Transverse colon (tissue), 4 donors: ENCODE data around the gene RAB3C.

Source experiments
- POLR2A ChIP-seq: fragments of 450-650 bp; IDR thresholded peaks from one replicate; pipeline ENCODE4 v1.6.1; 2016; ENCODE audit warnings: antibody characterized with exemption, mild to moderate bottlenecking, moderate library complexity
- POLR2AphosphoS5 ChIP-seq, 3 donors: sonication (generic); formaldehyde crosslinking; IDR thresholded peaks; one replicate each; pipeline ENCODE4 v1.6.1; 2016; ENCODE audit warnings: antibody characterized with exemption in 3 of 3
- TF ChIP-seq, protein P1 (sequence below), 5 experiments: fragments of 200-600 bp in 3 of 5; fragments of 450-650 bp in 2 of 5; sonication (generic) in 3 of 5; IDR thresholded peaks; 1 replicate in 2 of 5; 2 replicates in 3 of 5; pipeline ENCODE4 v1.5.1; 2016 to 2017; ENCODE audit warnings: antibody characterized with exemption in 5 of 5, inconsistent platforms in 3 of 5, mild to moderate bottlenecking in 2 of 5, moderate library complexity in 1 of 5

DNA sequence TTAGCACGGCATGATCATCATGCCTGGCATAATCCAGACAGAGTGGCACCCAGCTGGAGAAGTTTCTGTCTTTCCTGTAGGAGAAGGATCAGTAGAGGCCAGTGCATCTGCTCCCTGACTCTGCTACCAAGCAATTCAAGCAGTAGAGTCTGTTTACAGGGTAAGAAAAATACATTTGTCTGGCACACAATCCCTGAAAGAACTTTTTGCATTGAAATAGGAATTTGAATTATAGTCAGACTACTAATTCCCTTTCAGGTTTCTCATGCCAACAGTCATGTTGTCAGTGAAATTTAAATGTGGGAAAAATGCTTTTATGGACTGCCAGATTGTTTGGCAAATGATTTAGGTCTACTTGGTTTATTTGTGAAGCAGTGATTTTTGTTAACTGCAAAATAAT lies 125.6 kb downstream of the RAB3C start:
- TF ChIP-seq, protein P1, sequence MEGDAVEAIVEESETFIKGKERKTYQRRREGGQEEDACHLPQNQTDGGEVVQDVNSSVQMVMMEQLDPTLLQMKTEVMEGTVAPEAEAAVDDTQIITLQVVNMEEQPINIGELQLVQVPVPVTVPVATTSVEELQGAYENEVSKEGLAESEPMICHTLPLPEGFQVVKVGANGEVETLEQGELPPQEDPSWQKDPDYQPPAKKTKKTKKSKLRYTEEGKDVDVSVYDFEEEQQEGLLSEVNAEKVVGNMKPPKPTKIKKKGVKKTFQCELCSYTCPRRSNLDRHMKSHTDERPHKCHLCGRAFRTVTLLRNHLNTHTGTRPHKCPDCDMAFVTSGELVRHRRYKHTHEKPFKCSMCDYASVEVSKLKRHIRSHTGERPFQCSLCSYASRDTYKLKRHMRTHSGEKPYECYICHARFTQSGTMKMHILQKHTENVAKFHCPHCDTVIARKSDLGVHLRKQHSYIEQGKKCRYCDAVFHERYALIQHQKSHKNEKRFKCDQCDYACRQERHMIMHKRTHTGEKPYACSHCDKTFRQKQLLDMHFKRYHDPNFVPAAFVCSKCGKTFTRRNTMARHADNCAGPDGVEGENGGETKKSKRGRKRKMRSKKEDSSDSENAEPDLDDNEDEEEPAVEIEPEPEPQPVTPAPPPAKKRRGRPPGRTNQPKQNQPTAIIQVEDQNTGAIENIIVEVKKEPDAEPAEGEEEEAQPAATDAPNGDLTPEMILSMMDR (IDR thresholded peaks at IDR 0.05): no peak
- no peak for TF ChIP-seq POLR2AphosphoS5 (IDR thresholded peaks at IDR 0.05)
- TF ChIP-seq POLR2A: no peak
